ENCODE data around the gene FLT3. TPM values are rescaled to one million over a fixed set of nuclear protein-coding genes. Genes with fewer than 3 reads are reported as not detected.

The FLT3 gene
- under 1 TPM; 0.67 to 0.84 TPM for total RNA-seq
- under 1 TPM; 0.14 to 0.16 TPM for polyA plus RNA-seq

- DNase-seq (ENCODE audit: low spot score) = no peak
- TF ChIP-seq HNF4G (IDR thresholded peaks at IDR 0.05) (no peak), NR2F2 (IDR thresholded peaks at IDR 0.05) (no peak), FOXA1 (IDR thresholded peaks at IDR 0.05) (no peak), JUND (IDR thresholded peaks at IDR 0.05) (no peak), SP1 (IDR thresholded peaks at IDR 0.05) (no peak)
- TF ChIP-seq, protein P1, sequence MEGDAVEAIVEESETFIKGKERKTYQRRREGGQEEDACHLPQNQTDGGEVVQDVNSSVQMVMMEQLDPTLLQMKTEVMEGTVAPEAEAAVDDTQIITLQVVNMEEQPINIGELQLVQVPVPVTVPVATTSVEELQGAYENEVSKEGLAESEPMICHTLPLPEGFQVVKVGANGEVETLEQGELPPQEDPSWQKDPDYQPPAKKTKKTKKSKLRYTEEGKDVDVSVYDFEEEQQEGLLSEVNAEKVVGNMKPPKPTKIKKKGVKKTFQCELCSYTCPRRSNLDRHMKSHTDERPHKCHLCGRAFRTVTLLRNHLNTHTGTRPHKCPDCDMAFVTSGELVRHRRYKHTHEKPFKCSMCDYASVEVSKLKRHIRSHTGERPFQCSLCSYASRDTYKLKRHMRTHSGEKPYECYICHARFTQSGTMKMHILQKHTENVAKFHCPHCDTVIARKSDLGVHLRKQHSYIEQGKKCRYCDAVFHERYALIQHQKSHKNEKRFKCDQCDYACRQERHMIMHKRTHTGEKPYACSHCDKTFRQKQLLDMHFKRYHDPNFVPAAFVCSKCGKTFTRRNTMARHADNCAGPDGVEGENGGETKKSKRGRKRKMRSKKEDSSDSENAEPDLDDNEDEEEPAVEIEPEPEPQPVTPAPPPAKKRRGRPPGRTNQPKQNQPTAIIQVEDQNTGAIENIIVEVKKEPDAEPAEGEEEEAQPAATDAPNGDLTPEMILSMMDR (IDR thresholded peaks at IDR 0.05; ENCODE audit: low read depth, low read length, missing input control) = no peak
- Histone ChIP-seq H3K4me1 (ENCODE audit: control insufficient read depth in 4 of 4, insufficient read depth in 4 of 4, low read length in 3 of 4) (peaks cover 12 to 15% (median 14%) of the 10 kb centered on the region in 4 donors), H3K27ac (ENCODE audit: low read depth in 1 of 2, low read length in 2 of 2) (no peak within 1 kb of the TSS), H3K9ac (ENCODE audit: low read depth in 1 of 2, low read length in 2 of 2) (no peak within 1 kb of the TSS), H3K27me3 (ENCODE audit: control insufficient read depth in 4 of 4, insufficient read depth in 4 of 4, low read length in 3 of 4) (peaks cover 0 to 15% (median 10%) of the 10 kb centered on the region in 4 donors), H3K9me3 (ENCODE audit: control insufficient read depth in 4 of 4, low read length in 3 of 4) (peaks cover 0 to 4% (median 3%) of the 10 kb centered on the region in 4 donors), H3K36me3 (ENCODE audit: control insufficient read depth in 4 of 4, insufficient read depth in 3 of 4, low read depth in 1 of 4, low read length in 3 of 4) (no peaks in the 10 kb centered on the region), H3K4me3 (ENCODE audit: low read depth in 1 of 3, low read length in 3 of 3) (peak within 1 kb of the TSS; percentile 30 to 56 (median 32))
- 3% methylated on average over 106 of the region's 106 CpGs for WGBS
These were observed at the start of gene FLT3 for GRCh38 chr13:28100150-28101121. Gene FLT3 (minus strand): TSS chr13:28100576. CDS start chr13:28100510, 66 bp downstream.

GRCh38 chr13:28147495-28147894 lies 47.1 kb upstream of the FLT3 start:
- WGBS = 50% methylated on average over 1 of the region's 1 CpG
- no peak overlapping the region for H3K27ac ChIP-seq (ENCODE audit: low read depth in 1 of 2, low read length in 2 of 2)

More at GRCh38 chr13:28147495-28147894, 47.1 kb upstream of the FLT3 start:
- TF ChIP-seq, protein P1 (IDR thresholded peaks at IDR 0.05; ENCODE audit: low read depth, low read length, missing input control) = no peak
- TF ChIP-seq, protein P2, sequence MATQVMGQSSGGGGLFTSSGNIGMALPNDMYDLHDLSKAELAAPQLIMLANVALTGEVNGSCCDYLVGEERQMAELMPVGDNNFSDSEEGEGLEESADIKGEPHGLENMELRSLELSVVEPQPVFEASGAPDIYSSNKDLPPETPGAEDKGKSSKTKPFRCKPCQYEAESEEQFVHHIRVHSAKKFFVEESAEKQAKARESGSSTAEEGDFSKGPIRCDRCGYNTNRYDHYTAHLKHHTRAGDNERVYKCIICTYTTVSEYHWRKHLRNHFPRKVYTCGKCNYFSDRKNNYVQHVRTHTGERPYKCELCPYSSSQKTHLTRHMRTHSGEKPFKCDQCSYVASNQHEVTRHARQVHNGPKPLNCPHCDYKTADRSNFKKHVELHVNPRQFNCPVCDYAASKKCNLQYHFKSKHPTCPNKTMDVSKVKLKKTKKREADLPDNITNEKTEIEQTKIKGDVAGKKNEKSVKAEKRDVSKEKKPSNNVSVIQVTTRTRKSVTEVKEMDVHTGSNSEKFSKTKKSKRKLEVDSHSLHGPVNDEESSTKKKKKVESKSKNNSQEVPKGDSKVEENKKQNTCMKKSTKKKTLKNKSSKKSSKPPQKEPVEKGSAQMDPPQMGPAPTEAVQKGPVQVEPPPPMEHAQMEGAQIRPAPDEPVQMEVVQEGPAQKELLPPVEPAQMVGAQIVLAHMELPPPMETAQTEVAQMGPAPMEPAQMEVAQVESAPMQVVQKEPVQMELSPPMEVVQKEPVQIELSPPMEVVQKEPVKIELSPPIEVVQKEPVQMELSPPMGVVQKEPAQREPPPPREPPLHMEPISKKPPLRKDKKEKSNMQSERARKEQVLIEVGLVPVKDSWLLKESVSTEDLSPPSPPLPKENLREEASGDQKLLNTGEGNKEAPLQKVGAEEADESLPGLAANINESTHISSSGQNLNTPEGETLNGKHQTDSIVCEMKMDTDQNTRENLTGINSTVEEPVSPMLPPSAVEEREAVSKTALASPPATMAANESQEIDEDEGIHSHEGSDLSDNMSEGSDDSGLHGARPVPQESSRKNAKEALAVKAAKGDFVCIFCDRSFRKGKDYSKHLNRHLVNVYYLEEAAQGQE (IDR thresholded peaks at IDR 0.05) = no peak
- no peak for TF ChIP-seq TAF1 (conservative IDR thresholded peaks at IDR 0.05)
- no peak for TF ChIP-seq RXRA (IDR thresholded peaks at IDR 0.05)
- no peak for TF ChIP-seq FOXA1 (IDR thresholded peaks at IDR 0.05)
- no peak for TF ChIP-seq RAD21 (IDR thresholded peaks at IDR 0.05)
- TF ChIP-seq NR2F2 (IDR thresholded peaks at IDR 0.05) = no peak
- TF ChIP-seq FOXA2 (IDR thresholded peaks at IDR 0.05) = no peak
- no peak for TF ChIP-seq MAX (IDR thresholded peaks at IDR 0.05)
- TF ChIP-seq HNF4A (conservative IDR thresholded peaks at IDR 0.05) = no peak
- Histone ChIP-seq H3K9me3 (ENCODE audit: control insufficient read depth in 4 of 4, low read length in 3 of 4) (no peaks in the 10 kb centered on the region), H3K4me1 (ENCODE audit: control insufficient read depth in 4 of 4, insufficient read depth in 4 of 4, low read length in 3 of 4) (peaks cover 0 to 14% (median 6%) of the 10 kb centered on the region in 4 donors), H3K27me3 (ENCODE audit: control insufficient read depth in 4 of 4, insufficient read depth in 4 of 4, low read length in 3 of 4) (no peaks in the 10 kb centered on the region), H3K9ac (ENCODE audit: low read depth in 1 of 2, low read length in 2 of 2) (no peak overlapping the region), H3K4me3 (ENCODE audit: low read depth in 1 of 3, low read length in 3 of 3) (no peak overlapping the region), H3K36me3 (ENCODE audit: control insufficient read depth in 4 of 4, insufficient read depth in 3 of 4, low read depth in 1 of 4, low read length in 3 of 4) (no peaks in the 10 kb centered on the region)
- DNase-seq (ENCODE audit: low spot score) = no peak

All from liver (tissue), 9 donors.